SK-N-MC (cell line): ENCODE data around the gene ITSN1.

ENCODE experiments used
- EZH2 ChIP-seq: fragments of 200-600 bp; sonication (generic); IDR thresholded peaks from one replicate; pipeline ENCODE4 v1.6.1; 2017; ENCODE audit warnings: antibody characterized with exemption
- POLR2AphosphoS5 ChIP-seq: IDR thresholded peaks from 2 replicates; pipeline ENCODE4 v1.6.1; 2012; ENCODE audit warnings: mild to moderate bottlenecking, low read depth, low read length, borderline replicate concordance

- TF ChIP-seq EZH2: no peak
- TF ChIP-seq POLR2AphosphoS5: no peak
These were observed 298.6 kb downstream of the ITSN1 start for GRCh38 chr21:33940881-33941245.
